ENCODE results near the gene SQSTM1. TPM values are rescaled to one million over a fixed set of nuclear protein-coding genes. Genes with fewer than 3 reads are reported as not detected.
"Not testable (repeated sequence)": the region's sequence is repeated elsewhere in the genome, so short reads cannot be mapped to it uniquely, and the experiment has no call there.

SQSTM1 gene
- total RNA-seq, 4 donors from 2014 or later, result 105 to 236 (median 149) TPM

GRCh38 chr5:179834120-179834519 lies 13.4 kb downstream of the SQSTM1 start:
- Histone ChIP-seq H3K36me3 (peaks cover 59 to 98% (median 63%) of the 10 kb centered on the region in 3 donors), H3K4me3 (no peak overlapping the region), H3K9me3 (no peaks in the 10 kb centered on the region), H3K27ac (no peak overlapping the region), H3K4me1 (peaks cover 0 to 35% (median 7%) of the 10 kb centered on the region in 3 donors), H3K27me3 (no peaks in the 10 kb centered on the region)
- WGBS, 2 donors, result 74 to 79% methylated on average over 7 of the region's 8 CpGs
- no peak for DNase-seq
- TF ChIP-seq POLR2A (IDR thresholded peaks at IDR 0.05) (no peak), CTCF (IDR thresholded peaks at IDR 0.05) (no peak)
- intact Hi-C loops (cut with DNase I), result no loop called here

GRCh38 chr5:179834871-179835270 lies 14.2 kb downstream of the SQSTM1 start:
- WGBS, 2 donors, result no CpG with 5 or more reads among the region's 28 CpGs
- DNase-seq; H3K27ac ChIP-seq; intact Hi-C loops (cut with DNase I); H3K9me3 ChIP-seq; H3K27me3 ChIP-seq; H3K4me3 ChIP-seq: not testable (repeated sequence)
- Histone ChIP-seq H3K36me3 (peaks cover 52 to 98% (median 60%) of the 10 kb centered on the region in 3 donors), H3K4me1 (peaks cover 0 to 33% (median 7%) of the 10 kb centered on the region in 3 donors)

GRCh38 chr5:179836225-179837019 lies 15.7 kb downstream of the SQSTM1 start:
- WGBS, 2 donors, result 70 to 75% methylated on average over 7 to 9 of the region's 19 CpGs
- TF ChIP-seq POLR2A (IDR thresholded peaks at IDR 0.05), result no peak
- TF ChIP-seq CTCF (IDR thresholded peaks at IDR 0.05), result no peak
- peaks cover 40 to 96% (median 56%) of the 10 kb centered on the region in 3 donors for H3K36me3 ChIP-seq
- DNase-seq, result no peak
- no peaks in the 10 kb centered on the region for H3K9me3 ChIP-seq
- intact Hi-C loops (cut with DNase I), result no loop called here
- H3K27me3 ChIP-seq, result no peaks in the 10 kb centered on the region
- peaks cover 0 to 33% (median 7%) of the 10 kb centered on the region in 3 donors for H3K4me1 ChIP-seq
- peak overlapping the region in 2 of 4 donors; percentile 43 to 58 for H3K27ac ChIP-seq
- H3K4me3 ChIP-seq, result no peak overlapping the region

GRCh38 chr5:179837076-179838011 lies 16.6 kb downstream of the SQSTM1 start:
- Histone ChIP-seq H3K36me3 (peaks cover 41 to 94% (median 49%) of the 10 kb centered on the region in 3 donors), H3K27me3 (no peaks in the 10 kb centered on the region), H3K27ac (peak overlapping the region in 2 of 4 donors; percentile 43 to 58), H3K9me3 (no peaks in the 10 kb centered on the region), H3K4me3 (no peak overlapping the region), H3K4me1 (peaks cover 0 to 26% (median 7%) of the 10 kb centered on the region in 3 donors)
- intact Hi-C loops (cut with DNase I), result no loop called here
- no peak for DNase-seq
- TF ChIP-seq POLR2A (IDR thresholded peaks at IDR 0.05), result no peak
- TF ChIP-seq CTCF (IDR thresholded peaks at IDR 0.05), result no peak
- 75 to 78% methylated on average over 9 to 10 of the region's 15 CpGs for WGBS, 2 donors

- TF ChIP-seq CTCF (IDR thresholded peaks at IDR 0.05), result no peak
- TF ChIP-seq POLR2A (IDR thresholded peaks at IDR 0.05), result no peak
- no peak overlapping the region for H3K4me3 ChIP-seq
- intact Hi-C loops (cut with DNase I), result no loop called here
- H3K4me1 ChIP-seq, result peaks cover 0 to 16% (median 7%) of the 10 kb centered on the region in 3 donors
- DNase-seq, result no peak
- H3K9me3 ChIP-seq, result no peaks in the 10 kb centered on the region
- peaks cover 23 to 82% (median 32%) of the 10 kb centered on the region in 3 donors for H3K36me3 ChIP-seq
- no peaks in the 10 kb centered on the region for H3K27me3 ChIP-seq
- no peak overlapping the region for H3K27ac ChIP-seq
- 67 to 78% methylated on average over 8 to 14 of the region's 16 CpGs for WGBS, 2 donors
These were observed 18.9 kb downstream of the SQSTM1 start for GRCh38 chr5:179839328-179840256.

Measured in esophagus squamous epithelium (tissue), 5 donors.